Measurements from ENCODE around the gene TMA7B. TPM values are rescaled to one million over a fixed set of nuclear protein-coding genes. Genes with fewer than 3 reads are reported as not detected.

Gene TMA7B
- total RNA-seq, 2 donors from 2014 or later = 4.6 TPM; not detected in 1

- Histone ChIP-seq H3K4me1 (ENCODE audit: control insufficient read depth in 1 of 2, low read depth in 2 of 2) (no peaks in the 10 kb centered on the region), H3K27me3 (replicated peaks; ENCODE audit: insufficient read depth) (no peaks in the 10 kb centered on the region), H3K36me3 (no peaks in the 10 kb centered on the region), H3K27ac (no peak overlapping the region), H3K9me3 (no peaks in the 10 kb centered on the region), H3K4me3 (no peak overlapping the region)
- no peak for ATAC-seq (ENCODE audit: insufficient number of reproducible peaks, low FRiP score, low read depth)
- no peak for DNase-seq (ENCODE audit: low spot score)
- no peak for TF ChIP-seq CTCF (IDR thresholded peaks at IDR 0.05)
Observed at GRCh38 chr22:40009951-40010671, 49.9 kb downstream of the TMA7B start.

GRCh38 chr22:40010746-40011145, 50.5 kb downstream of the TMA7B start:
- Histone ChIP-seq H3K4me1 (ENCODE audit: control insufficient read depth in 1 of 2, low read depth in 2 of 2) (no peaks in the 10 kb centered on the region), H3K27me3 (replicated peaks; ENCODE audit: insufficient read depth) (no peaks in the 10 kb centered on the region), H3K27ac (no peak overlapping the region), H3K4me3 (no peak overlapping the region), H3K9me3 (no peaks in the 10 kb centered on the region), H3K36me3 (no peaks in the 10 kb centered on the region)
- DNase-seq (ENCODE audit: low spot score) (no peak), ATAC-seq (ENCODE audit: insufficient number of reproducible peaks, low FRiP score, low read depth) (no peak)
- TF ChIP-seq CTCF (IDR thresholded peaks at IDR 0.05) = no peak

Other genes starting within 250 kb of the TMA7B start
- gene ENTHD1, start 66.6 kb upstream of the TMA7B start, total RNA-seq = not detected
- gene GRAP2, start 59.3 kb upstream of the TMA7B start, total RNA-seq = 1 to 10 TPM; 1.8 TPM
- under 1 TPM; under 0.01 to 0.28 TPM for gene FAM83F, start 34.6 kb downstream of the TMA7B start, total RNA-seq
- 10 to 100 TPM; 58.5 to 98.0 TPM for gene TNRC6B, start 217.5 kb downstream of the TMA7B start, total RNA-seq